H7 (cell line): ENCODE measurements around the gene FAM209B. TPM values are rescaled to one million over a fixed set of nuclear protein-coding genes. Genes with fewer than 3 reads are reported as not detected.
"Not testable (repeated sequence)": the region's sequence is repeated elsewhere in the genome, so short reads cannot be mapped to it uniquely, and the experiment has no call there.

Source experiments
- DNase-seq: peaks from one replicate; pipeline ENCODE4 v3.0.0; 2012
- H3K27me3 ChIP-seq: 2 replicates; pipeline ENCODE4 v1.6.0; 2011; ENCODE audit warnings: mild to moderate bottlenecking, low read length; ENCODE audit not compliant: control insufficient read depth, insufficient read depth
- H3K36me3 ChIP-seq: replicated peaks from 2 replicates; pipeline ENCODE4 v1.5.1; 2011; ENCODE audit warnings: low read length; ENCODE audit not compliant: control insufficient read depth, insufficient read depth
- H3K4me3 ChIP-seq: 2 replicates; pipeline ENCODE4 v1.5.1; 2011; ENCODE audit warnings: low read depth, mild to moderate bottlenecking, control low read depth, low read length, moderate library complexity; ENCODE audit not compliant: insufficient read depth
- total RNA-seq: library from RNA; depleted of rRNA; stranded (reverse); fragments of >200 nt; shearing (Covaris generic); gene quantifications from 2 replicates; pipeline ENCODE4 v1.2.3, GENCODE V29; 2014

The FAM209B gene
- total RNA-seq, 1 experiment from 2014 or later, result 0.59 TPM

DNA sequence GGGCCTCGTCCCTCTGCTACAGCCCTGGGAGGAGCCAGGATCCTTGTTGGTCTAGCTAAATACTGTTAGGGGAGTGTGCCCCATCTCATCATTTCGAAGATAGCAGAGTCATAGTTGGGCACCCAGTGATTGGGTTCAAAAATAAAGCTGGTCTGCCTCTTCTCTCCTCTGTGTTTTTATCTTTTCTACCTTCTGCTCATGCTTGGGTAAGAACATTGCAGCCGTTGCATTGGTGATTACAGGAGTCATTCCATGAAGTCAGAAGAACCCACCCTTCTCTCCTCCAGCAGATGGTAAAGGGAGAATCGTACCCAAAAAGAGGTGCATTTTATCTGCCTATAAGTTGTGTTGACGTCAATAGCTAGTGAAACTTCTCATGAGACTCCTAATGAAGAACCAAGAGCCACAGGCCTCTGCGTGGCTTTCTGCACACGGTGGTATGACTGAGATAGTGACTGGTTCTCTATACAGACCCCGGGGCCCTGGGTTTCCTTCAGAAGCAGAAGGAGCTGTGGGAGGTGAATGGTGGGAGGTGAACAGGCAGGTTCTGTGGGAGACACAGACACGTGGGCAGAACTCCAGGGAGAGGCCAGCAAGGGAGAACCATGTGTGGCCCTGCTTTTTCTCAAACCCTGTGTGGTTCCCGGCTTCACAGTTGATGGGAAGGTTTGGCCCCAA, 14.2 kb upstream of the FAM209B start:
- Histone ChIP-seq H3K4me3 (no peak overlapping the region), H3K27me3 (no peaks in the 10 kb centered on the region), H3K36me3 (peaks cover 9% of the 10 kb centered on the region)
- DNase-seq, result no peak

- no peak for DNase-seq
- no peaks in the 10 kb centered on the region for H3K27me3 ChIP-seq
- peaks cover 9% of the 10 kb centered on the region for H3K36me3 ChIP-seq
- H3K4me3 ChIP-seq, result no peak overlapping the region
Observed at GRCh38 chr20:56519551-56519950, 13.5 kb upstream of the FAM209B start.

GRCh38 chr20:56520180-56520579, 12.9 kb upstream of the FAM209B start:
- Histone ChIP-seq H3K36me3 (peaks cover 9% of the 10 kb centered on the region), H3K4me3 (no peak overlapping the region), H3K27me3 (no peaks in the 10 kb centered on the region)
- DNase-seq, result no peak

DNA sequence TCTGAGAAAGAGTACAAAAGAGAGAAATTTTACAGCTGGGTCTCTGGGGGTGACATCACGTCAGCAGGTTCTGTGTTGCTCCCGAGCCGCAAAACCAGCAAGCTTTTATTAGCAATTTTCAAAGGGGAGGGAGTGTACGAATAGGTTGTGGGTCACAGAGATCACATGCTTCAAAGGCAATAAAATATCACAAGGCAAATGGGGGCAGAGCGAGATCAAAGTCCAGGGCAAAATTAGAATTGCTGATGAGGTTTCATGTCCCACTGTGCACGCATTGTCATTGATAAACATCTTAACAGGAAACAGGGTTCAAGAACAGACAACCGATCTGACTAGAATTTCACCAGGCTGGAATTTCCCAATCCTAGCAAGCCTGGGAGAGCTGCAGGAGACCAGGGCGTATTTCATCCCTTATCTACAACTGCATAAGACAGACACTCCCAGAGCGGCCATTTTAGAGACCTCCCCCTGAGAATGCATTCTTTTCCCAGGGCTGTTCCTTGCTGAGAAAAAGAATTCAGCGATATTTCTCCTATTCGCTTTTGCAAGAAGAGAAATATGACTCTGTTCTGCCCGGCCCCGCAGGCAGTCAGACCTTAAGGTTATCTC, 12.2 kb upstream of the FAM209B start:
- H3K27me3 ChIP-seq, H3K36me3 ChIP-seq, H3K4me3 ChIP-seq, DNase-seq: not testable (repeated sequence)

GRCh38 chr20:56522311-56522710, 10.7 kb upstream of the FAM209B start:
- Histone ChIP-seq H3K4me3 (no peak overlapping the region), H3K36me3 (peaks cover 8% of the 10 kb centered on the region), H3K27me3 (no peaks in the 10 kb centered on the region)
- no peak for DNase-seq

DNA sequence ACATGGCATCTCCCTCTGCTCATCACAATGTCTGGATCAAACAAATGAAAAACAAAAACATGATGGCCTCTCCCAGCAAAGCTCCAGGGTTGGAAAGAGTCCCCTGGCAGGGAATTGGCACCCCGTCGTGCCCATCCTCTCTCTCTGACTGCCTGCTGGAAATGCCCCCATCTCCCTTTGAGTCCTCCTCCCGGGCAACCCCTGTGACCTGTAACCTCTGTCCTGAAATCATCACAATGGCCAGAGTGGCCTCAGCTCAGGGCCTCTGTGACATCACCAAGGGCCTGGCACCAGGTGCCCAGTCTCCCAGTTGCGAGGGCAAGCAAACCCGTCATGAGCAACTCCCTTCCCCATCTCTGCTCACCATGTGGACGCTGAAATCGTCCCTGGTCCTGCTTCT, 8.6 kb upstream of the FAM209B start, which contains the start of gene FAM209A:
FAM209A (plus strand) TSS at position 301 of the 400 bp plus-strand sequence; CDS start at position 366, 65 bp downstream.
- not testable (repeated sequence) for H3K36me3 ChIP-seq, DNase-seq, H3K27me3 ChIP-seq, H3K4me3 ChIP-seq

DNA sequence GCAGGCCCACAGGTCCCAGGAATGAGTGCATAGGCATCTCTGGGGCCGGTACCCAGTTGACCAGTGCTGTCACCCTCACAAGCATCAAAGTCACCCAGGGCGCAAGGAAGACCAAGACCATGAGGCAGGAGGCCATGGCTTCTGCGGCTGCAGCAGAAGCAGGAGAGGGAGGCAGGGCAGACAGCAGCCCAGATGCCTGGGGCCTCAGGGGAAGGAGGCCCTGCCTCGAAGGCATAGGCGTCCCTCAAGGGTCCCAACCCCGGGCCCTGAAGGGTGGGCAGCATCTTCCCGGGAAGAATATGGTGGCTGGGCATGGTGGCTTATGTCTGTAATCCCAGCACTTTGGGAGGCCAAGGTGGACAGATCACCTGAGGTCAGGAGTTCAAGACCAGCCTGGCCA, 5.5 kb upstream of the FAM209B start:
- no peaks in the 10 kb centered on the region for H3K36me3 ChIP-seq
- no peaks in the 10 kb centered on the region for H3K27me3 ChIP-seq
- no peak overlapping the region for H3K4me3 ChIP-seq
- DNase-seq, result no peak

- Histone ChIP-seq H3K4me3 (no peak overlapping the region), H3K27me3 (no peaks in the 10 kb centered on the region), H3K36me3 (no peaks in the 10 kb centered on the region)
- no peak for DNase-seq
Observed at GRCh38 chr20:56537997-56538396, 5.0 kb downstream of the FAM209B start.

GRCh38 chr20:56540415-56540814, 7.4 kb downstream of the FAM209B start:
- DNase-seq, result no peak
- Histone ChIP-seq H3K27me3 (no peaks in the 10 kb centered on the region), H3K4me3 (no peak overlapping the region), H3K36me3 (no peaks in the 10 kb centered on the region)

- no peak overlapping the region for H3K4me3 ChIP-seq
- DNase-seq, result no peak
- no peaks in the 10 kb centered on the region for H3K27me3 ChIP-seq
- H3K36me3 ChIP-seq, result no peaks in the 10 kb centered on the region
Observed at GRCh38 chr20:56542489-56543030, 9.5 kb downstream of the FAM209B start.

DNA sequence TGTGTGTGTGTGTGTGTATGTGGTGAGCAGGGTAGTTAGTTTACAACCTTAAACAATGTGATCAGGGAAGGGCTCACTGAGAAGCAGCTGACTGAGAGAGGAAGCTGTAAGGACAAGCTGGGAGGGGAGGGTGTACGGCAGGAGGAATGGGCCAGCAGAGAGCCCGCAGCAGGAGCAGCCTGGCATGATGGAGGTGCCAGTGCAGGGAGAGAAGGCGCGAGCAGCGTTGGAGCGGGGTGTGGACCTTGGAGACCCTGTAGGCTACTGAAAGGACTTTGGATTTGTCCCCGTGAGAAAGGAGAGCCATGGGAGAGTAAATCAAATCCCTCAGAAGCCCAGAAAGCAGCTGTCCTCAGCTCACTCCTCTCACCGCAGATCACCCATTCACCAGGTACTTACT, 18.5 kb downstream of the FAM209B start:
- no peaks in the 10 kb centered on the region for H3K36me3 ChIP-seq
- no peak for DNase-seq

DNA sequence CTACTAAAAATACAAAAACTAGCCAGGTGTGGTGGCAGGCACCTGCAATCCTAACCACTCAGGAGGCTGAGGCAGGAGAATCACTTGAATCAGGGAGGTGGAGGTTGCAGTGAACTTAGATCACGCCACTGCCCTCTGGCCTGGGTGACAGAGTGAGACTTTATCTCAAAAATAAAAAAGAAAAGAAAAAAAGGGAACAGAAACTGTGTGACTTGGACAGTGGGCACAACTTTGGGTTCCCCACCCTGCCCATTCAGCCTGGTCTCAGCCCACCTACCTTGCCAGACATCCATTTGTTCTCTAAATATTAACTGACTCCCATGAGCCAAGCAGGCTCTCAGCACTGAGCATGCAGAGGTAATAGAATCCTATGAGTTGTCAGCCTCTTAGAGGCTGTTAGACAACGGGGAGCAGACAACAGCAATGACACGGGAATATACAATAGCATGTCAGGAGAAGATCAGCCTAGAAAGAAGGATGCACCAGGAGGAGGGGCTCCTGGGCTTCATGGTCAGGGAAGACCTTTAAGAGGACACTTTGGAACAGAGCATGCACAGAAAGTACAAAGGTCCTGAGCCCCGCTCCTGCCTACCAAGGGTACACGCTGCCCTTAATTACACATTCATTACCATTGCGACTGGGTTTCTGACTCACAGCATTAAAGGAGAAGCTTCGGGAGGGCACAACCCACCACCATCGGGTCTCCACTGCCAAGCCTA, 20.0 kb downstream of the FAM209B start:
- no peaks in the 10 kb centered on the region for H3K27me3 ChIP-seq
- DNase-seq, result no peak
- H3K4me3 ChIP-seq, result no peak overlapping the region
- H3K36me3 ChIP-seq, result no peaks in the 10 kb centered on the region

More for the DNA sequence above, 18.5 kb downstream of the FAM209B start:
- Histone ChIP-seq H3K27me3 (no peaks in the 10 kb centered on the region), H3K4me3 (no peak overlapping the region)

DNA sequence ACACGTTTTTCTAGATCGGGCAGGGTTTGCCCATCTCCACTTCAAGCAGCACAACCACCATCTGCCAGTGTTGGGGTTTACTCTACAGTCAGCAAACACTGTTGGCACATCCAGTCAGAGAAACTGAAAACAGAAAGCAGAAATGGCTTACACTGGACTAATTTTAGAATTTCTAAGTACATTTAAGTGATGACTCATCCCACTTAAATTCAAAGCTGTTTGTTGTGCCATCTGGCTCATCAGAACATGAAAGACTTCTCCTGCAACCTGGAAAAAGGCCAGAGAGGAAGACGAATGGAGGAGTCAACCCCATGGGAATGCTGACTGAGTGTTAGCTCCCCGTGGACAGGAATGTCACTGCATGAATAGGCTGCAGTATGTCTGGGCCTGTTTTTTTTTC, 21.8 kb downstream of the FAM209B start:
- Histone ChIP-seq H3K27me3 (no peaks in the 10 kb centered on the region), H3K36me3 (no peaks in the 10 kb centered on the region), H3K4me3 (no peak overlapping the region)
- DNase-seq, result no peak

- DNase-seq, result no peak
- no peaks in the 10 kb centered on the region for H3K27me3 ChIP-seq
- H3K36me3 ChIP-seq, result no peaks in the 10 kb centered on the region
- no peak overlapping the region for H3K4me3 ChIP-seq
Observed at GRCh38 chr20:56558968-56559367, 25.9 kb downstream of the FAM209B start.

- DNase-seq, H3K4me3 ChIP-seq, H3K36me3 ChIP-seq, H3K27me3 ChIP-seq: not testable (repeated sequence)
Observed at GRCh38 chr20:56564526-56564925, 31.5 kb downstream of the FAM209B start.
